SK-N-SH (cell line): ENCODE measurements around the gene TMIE. TPM values are rescaled to one million over a fixed set of nuclear protein-coding genes. Genes with fewer than 3 reads are reported as not detected.
"Not testable (repeated sequence)": the region's sequence is repeated elsewhere in the genome, so short reads cannot be mapped to it uniquely, and the experiment has no call there.

Experiments used
- CTCF ChIA-PET: fragments of 300-600, 350-600 bp; formaldehyde crosslinking; extraction: SDS; loops from one replicate; lab custom pipeline; 2021; lab: Yijun Ruan, JAX
- POLR2A ChIA-PET: fragments of 350-600 bp; sonication (Branson Sonifier 250); formaldehyde crosslinking; extraction: SDS; loops from one replicate; lab custom pipeline; 2020; ENCODE audit warnings: antibody characterized with exemption, inconsistent platforms; lab: Yijun Ruan, JAX
- DNase-seq: peaks from one replicate; pipeline ENCODE4 v3.0.0; 2012
- H2AFZ ChIP-seq: fragments of 200-600 bp; sonication (generic); 2 replicates; pipeline ENCODE4 v1.8.1; 2016; ENCODE audit warnings: antibody characterized with exemption, mild to moderate bottlenecking, low read depth
- H3F3A ChIP-seq: fragments of 200-600 bp; sonication (generic); replicated peaks from 2 replicates; pipeline ENCODE3; 2016; ENCODE audit warnings: antibody characterized with exemption, mild to moderate bottlenecking; ENCODE audit not compliant: insufficient read depth
- H3K27ac ChIP-seq, 2 experiments: fragments of 200-500 bp in 1 of 2; fragments of 200-600 bp in 1 of 2; sonication (Bioruptor generic) in 1 of 2; sonication (generic), shearing (Covaris generic) in 1 of 2; 2 replicates each; pipeline versions ENCODE4 v1.5.1 to v1.6.1; 2014 to 2016; ENCODE audit warnings: low read depth in 2 of 2, inconsistent platforms in 1 of 2, low read length in 1 of 2, mild to moderate bottlenecking in 1 of 2, mixed read lengths in 1 of 2
- H3K27me3 ChIP-seq: fragments of 200-600 bp; sonication (generic), shearing (Covaris generic); 2 replicates; pipeline ENCODE4 v1.6.1; 2016; ENCODE audit warnings: mixed run types; ENCODE audit not compliant: insufficient read depth
- H3K36me3 ChIP-seq, 2 experiments: fragments of 200-500 bp in 1 of 2; fragments of 200-600 bp in 1 of 2; sonication (Bioruptor generic) in 1 of 2; sonication (generic) in 1 of 2; replicated peaks in 1 of 2; 2 replicates each; pipeline versions ENCODE3 to v1.5.1; 2014 to 2016; ENCODE audit warnings: low read length in 1 of 2, mild to moderate bottlenecking in 1 of 2; ENCODE audit not compliant: insufficient read depth in 2 of 2, control insufficient read depth in 1 of 2
- H3K4me1 ChIP-seq, 2 experiments: fragments of 200-500 bp in 1 of 2; fragments of 200-600 bp in 1 of 2; sonication (Bioruptor generic) in 1 of 2; sonication (generic), shearing (Covaris generic) in 1 of 2; 2 replicates each; pipeline versions ENCODE4 v1.5.1 to v1.6.1; 2014 to 2016; ENCODE audit warnings: low read depth in 1 of 2, low read length in 1 of 2, mixed run types in 1 of 2; ENCODE audit not compliant: insufficient read depth in 2 of 2, control insufficient read depth in 1 of 2
- H3K4me2 ChIP-seq: fragments of 200-600 bp; sonication (generic), shearing (Covaris generic); 2 replicates; pipeline ENCODE4 v1.6.1; 2017; ENCODE audit warnings: mixed run types
- H3K4me3 ChIP-seq, 2 experiments: fragments of 200-500 bp in 1 of 2; fragments of 200-600 bp in 1 of 2; sonication (Bioruptor generic) in 1 of 2; sonication (generic), shearing (Covaris generic) in 1 of 2; 2 replicates each; pipeline versions ENCODE4 v1.5.1 to v1.8.1; 2014 to 2016; ENCODE audit warnings: low read depth in 2 of 2, inconsistent platforms in 1 of 2, low read length in 1 of 2, mild to moderate bottlenecking in 1 of 2, mixed read lengths in 1 of 2, moderate library complexity in 1 of 2
- H3K79me2 ChIP-seq: fragments of 200-600 bp; sonication (generic); 2 replicates; pipeline ENCODE4 v1.8.1; 2017; ENCODE audit warnings: mild to moderate bottlenecking; ENCODE audit not compliant: insufficient read depth
- H3K9ac ChIP-seq: fragments of 200-600 bp; sonication (generic); 2 replicates; pipeline ENCODE4 v1.6.1; 2017; ENCODE audit warnings: mixed run types
- H3K9me2 ChIP-seq: fragments of 200-600 bp; sonication (generic); 2 replicates; pipeline ENCODE4 v1.6.1; 2017; ENCODE audit warnings: mixed run types
- H3K9me3 ChIP-seq: fragments of 200-600 bp; sonication (generic); 2 replicates; pipeline ENCODE4 v1.6.1; 2017; ENCODE audit warnings: mixed run types, mild to moderate bottlenecking, moderate library complexity
- H4K20me1 ChIP-seq: fragments of 200-600 bp; sonication (generic); 2 replicates; pipeline ENCODE4 v1.6.1; 2017; ENCODE audit warnings: mild to moderate bottlenecking, mixed run types; ENCODE audit not compliant: insufficient read depth
- EZH2phosphoT487 ChIP-seq: fragments of 200-600 bp; sonication (generic); IDR thresholded peaks from 2 replicates; pipeline ENCODE4 v1.6.1; 2017; ENCODE audit warnings: low read depth, mixed run types, mild to moderate bottlenecking, antibody characterized with exemption, moderate library complexity, borderline replicate concordance
- GATA2 ChIP-seq: sonication (generic); formaldehyde crosslinking; IDR thresholded peaks from 2 replicates; pipeline ENCODE4 v1.5.0; 2020; ENCODE audit warnings: mild to moderate bottlenecking, missing genetic modification reagents
- MAX ChIP-seq: IDR thresholded peaks from 2 replicates; pipeline ENCODE4 v1.4.0; 2012; ENCODE audit warnings: low read depth
- PBX3 ChIP-seq: IDR thresholded peaks from 2 replicates; pipeline ENCODE4; 2012
- RAD21 ChIP-seq: IDR thresholded peaks from 2 replicates; pipeline ENCODE4 v1.6.1; 2012; ENCODE audit warnings: mild to moderate bottlenecking, low read length
- TCF12 ChIP-seq: IDR thresholded peaks from 2 replicates; pipeline ENCODE4 v1.4.0; 2012
- WGBS: methylation state at CpG from one replicate; pipeline ENCODE4 v1.1.6; 2017; ENCODE audit warnings: low lambda C conversion rate; 5-methylcytosine and 5-hydroxymethylcytosine counted together
- polyA plus RNA-seq, 3 experiments: library from polyadenylated mRNA; depleted of rRNA; stranded (reverse); fragments of >200 nt; gene quantifications; 2 replicates each; pipeline ENCODE4 v1.2.3, GENCODE V29; 2012

The TMIE gene
- polyA plus RNA-seq, 1 of the 3 experiments (the other 2 are of a cell fraction) = 0.03 TPM

GRCh38 chr3:46702246-46703012 is 1.2 kb downstream of the TMIE start:
- Histone ChIP-seq H3K4me3 (no peak overlapping the region), H4K20me1 (no peaks in the 10 kb centered on the region), H3F3A (no peaks in the 10 kb centered on the region), H3K9ac (no peak overlapping the region), H3K27me3 (peaks cover 14% of the 10 kb centered on the region), H3K9me3 (no peaks in the 10 kb centered on the region), H3K79me2 (no peaks in the 10 kb centered on the region), H3K27ac (peak overlapping the region in 1 of 2 experiments; percentile 94; a peak in 1 of 4 replicates), H3K4me2 (no peak overlapping the region), H2AFZ (no peak overlapping the region), H3K9me2 (no peaks in the 10 kb centered on the region), H3K4me1 (peaks cover 0 to 40% of the 10 kb centered on the region in 2 experiments; a peak in 1 of 4 replicates), H3K36me3 (no peaks in the 10 kb centered on the region)
- CTCF ChIA-PET = interaction anchor here (0.5 to 4.2 kb wide), 19 partner anchors 9 to 216 kb away, joined by 3 to 52 read pairs (median 4); partner anchors contain the start of gene ALS2CL
- WGBS = 72% methylated on average over 2 of the region's 4 CpGs
- no peak for TF ChIP-seq PBX3
- no peak for TF ChIP-seq MAX
- TF ChIP-seq RAD21 = no peak
- no peak for TF ChIP-seq EZH2phosphoT487
- no peak for TF ChIP-seq GATA2 (CRISPR knock-in tag)
- POLR2A ChIA-PET = interaction anchor here (0.9 to 2.4 kb wide), 3 partner anchors 38 to 207 kb away, joined by 3 to 15 read pairs (median 3); no protein-coding TSS in a partner anchor
- no peak for DNase-seq

- Histone ChIP-seq H3K9ac (no peak overlapping the region), H3K9me3 (no peaks in the 10 kb centered on the region), H4K20me1 (no peaks in the 10 kb centered on the region), H3K27ac (peak overlapping the region in 1 of 2 experiments; percentile 17; a peak in 1 of 4 replicates), H3K4me1 (peaks cover 0 to 40% of the 10 kb centered on the region in 2 experiments; a peak in 1 of 4 replicates), H3K4me2 (no peak overlapping the region), H3K4me3 (no peak overlapping the region), H3K9me2 (no peaks in the 10 kb centered on the region), H3K27me3 (peaks cover 14% of the 10 kb centered on the region), H2AFZ (no peak overlapping the region), H3K79me2 (no peaks in the 10 kb centered on the region), H3F3A (no peaks in the 10 kb centered on the region), H3K36me3 (no peaks in the 10 kb centered on the region)
- CTCF ChIA-PET = interaction anchor here (0.5 to 4.2 kb wide), 16 partner anchors 10 to 214 kb away, joined by 3 to 52 read pairs (median 5); partner anchors contain the start of gene ALS2CL
- no peak for TF ChIP-seq TCF12
- 60% methylated on average over 2 of the region's 4 CpGs for WGBS
- DNase-seq = no peak
- POLR2A ChIA-PET = interaction anchor here (0.9 to 2.4 kb wide), 3 partner anchors 39 to 206 kb away, joined by 3 to 15 read pairs (median 3); no protein-coding TSS in a partner anchor
Observed at GRCh38 chr3:46703013-46703520, 1.9 kb downstream of the TMIE start.

- POLR2A ChIA-PET, H3K9me3 ChIP-seq, H3K36me3 ChIP-seq, H3F3A ChIP-seq, H4K20me1 ChIP-seq, H3K9me2 ChIP-seq, H3K79me2 ChIP-seq, H2AFZ ChIP-seq, H3K4me2 ChIP-seq, H3K9ac ChIP-seq, H3K27ac ChIP-seq, H3K4me3 ChIP-seq, DNase-seq: not testable (repeated sequence)
- CTCF ChIA-PET = interaction anchor here (1.4 to 4.2 kb wide), 3 partner anchors 205 to 215 kb away, joined by 3 to 52 read pairs (median 44); no protein-coding TSS in a partner anchor
- peaks cover 0 to 40% of the 10 kb centered on the region in 2 experiments; a peak in 1 of 4 replicates for H3K4me1 ChIP-seq
- peaks cover 14% of the 10 kb centered on the region for H3K27me3 ChIP-seq
- WGBS = 60% methylated on average over 2 of the region's 7 CpGs
Observed at GRCh38 chr3:46704346-46704745, 3.2 kb downstream of the TMIE start.
